IPS-15b (cell line): ENCODE measurements around the gene DDAH2.

Source experiments
- H3K27me3 ChIP-seq: one replicate; pipeline ENCODE4 v1.6.1; 2013; ENCODE audit warnings: low read length; ENCODE audit not compliant: control insufficient read depth, insufficient read depth
- H3K36me3 ChIP-seq: one replicate; pipeline ENCODE4 v1.6.1; 2013; ENCODE audit warnings: low read length; ENCODE audit not compliant: control insufficient read depth, insufficient read depth
- H3K4me1 ChIP-seq: one replicate; pipeline ENCODE4 v1.6.1; 2013; ENCODE audit warnings: mild to moderate bottlenecking, low read length; ENCODE audit not compliant: control insufficient read depth, insufficient read depth
- H3K4me3 ChIP-seq: one replicate; pipeline ENCODE4 v1.5.1; 2013; ENCODE audit warnings: low read depth, low read length
- H3K9ac ChIP-seq: one replicate; pipeline ENCODE4 v1.6.1; 2013; ENCODE audit warnings: low read depth, mild to moderate bottlenecking, low read length
- H3K9me3 ChIP-seq: one replicate; pipeline ENCODE4 v1.6.1; 2013; ENCODE audit warnings: mild to moderate bottlenecking, low read length; ENCODE audit not compliant: control insufficient read depth, insufficient read depth

DDAH2 gene

GRCh38 chr6:31728767-31729514, at the start of gene DDAH2:
Gene DDAH2, minus strand, starts transcription at chr6:31729299. Its CDS starts 138 bp downstream, at chr6:31729161.
- Histone ChIP-seq H3K4me1 (no peaks in the 10 kb centered on the region), H3K9me3 (no peaks in the 10 kb centered on the region), H3K4me3 (peak within 1 kb of the TSS; percentile 93), H3K36me3 (peaks cover 16% of the 10 kb centered on the region), H3K9ac (peak within 1 kb of the TSS; percentile 26), H3K27me3 (no peaks in the 10 kb centered on the region)

- Histone ChIP-seq H3K9ac (no peak overlapping the region), H3K36me3 (peaks cover 48% of the 10 kb centered on the region)
Measured at GRCh38 chr6:31778193-31778592, 49.1 kb upstream of the DDAH2 start.

GRCh38 chr6:31777667-31778050, 48.6 kb upstream of the DDAH2 start:
- Histone ChIP-seq H3K9ac (no peak overlapping the region), H3K36me3 (peaks cover 43% of the 10 kb centered on the region), H3K4me1 (no peaks in the 10 kb centered on the region), H3K27me3 (no peaks in the 10 kb centered on the region), H3K9me3 (no peaks in the 10 kb centered on the region), H3K4me3 (no peak overlapping the region)

More at GRCh38 chr6:31778193-31778592, 49.1 kb upstream of the DDAH2 start:
- Histone ChIP-seq H3K9me3 (no peaks in the 10 kb centered on the region), H3K4me1 (no peaks in the 10 kb centered on the region), H3K27me3 (no peaks in the 10 kb centered on the region), H3K4me3 (no peak overlapping the region)

GRCh38 chr6:31776989-31777666, 48.0 kb upstream of the DDAH2 start, which contains the start of gene VWA7:
Gene VWA7, minus strand, starts transcription at chr6:31777328. Its CDS starts 549 bp downstream, at chr6:31776779.
- Histone ChIP-seq H3K4me1 (no peaks in the 10 kb centered on the region), H3K9me3 (no peaks in the 10 kb centered on the region), H3K4me3 (no peak within 1 kb of the TSS), H3K27me3 (no peaks in the 10 kb centered on the region), H3K9ac (no peak within 1 kb of the TSS), H3K36me3 (peaks cover 38% of the 10 kb centered on the region)

- H3K9ac ChIP-seq = no peak overlapping the region
- no peak overlapping the region for H3K4me3 ChIP-seq
- H3K9me3 ChIP-seq = no peaks in the 10 kb centered on the region
- H3K27me3 ChIP-seq = no peaks in the 10 kb centered on the region
- no peaks in the 10 kb centered on the region for H3K4me1 ChIP-seq
- H3K36me3 ChIP-seq = peaks cover 33% of the 10 kb centered on the region
Measured at GRCh38 chr6:31776485-31776988, 47.4 kb upstream of the DDAH2 start.

- Histone ChIP-seq H3K9me3 (no peaks in the 10 kb centered on the region), H3K9ac (no peak overlapping the region), H3K27me3 (no peaks in the 10 kb centered on the region), H3K4me3 (no peak overlapping the region), H3K4me1 (no peaks in the 10 kb centered on the region), H3K36me3 (peaks cover 26% of the 10 kb centered on the region)
Measured at GRCh38 chr6:31775633-31776484, 46.8 kb upstream of the DDAH2 start.

GRCh38 chr6:31775184-31775583, 46.1 kb upstream of the DDAH2 start:
- Histone ChIP-seq H3K9me3 (no peaks in the 10 kb centered on the region), H3K4me1 (no peaks in the 10 kb centered on the region)

GRCh38 chr6:31771992-31772358, 42.9 kb upstream of the DDAH2 start:
- Histone ChIP-seq H3K4me3 (no peak overlapping the region), H3K9me3 (no peaks in the 10 kb centered on the region), H3K9ac (no peak overlapping the region), H3K36me3 (no peaks in the 10 kb centered on the region), H3K4me1 (no peaks in the 10 kb centered on the region), H3K27me3 (no peaks in the 10 kb centered on the region)

More at GRCh38 chr6:31775184-31775583, 46.1 kb upstream of the DDAH2 start:
- Histone ChIP-seq H3K4me3 (no peak overlapping the region), H3K9ac (no peak overlapping the region), H3K27me3 (no peaks in the 10 kb centered on the region), H3K36me3 (peaks cover 20% of the 10 kb centered on the region)

GRCh38 chr6:31770860-31771259, 41.8 kb upstream of the DDAH2 start:
- Histone ChIP-seq H3K36me3 (no peaks in the 10 kb centered on the region), H3K4me3 (no peak overlapping the region), H3K9me3 (no peaks in the 10 kb centered on the region), H3K4me1 (no peaks in the 10 kb centered on the region), H3K27me3 (no peaks in the 10 kb centered on the region), H3K9ac (no peak overlapping the region)

- no peak overlapping the region for H3K4me3 ChIP-seq
- H3K4me1 ChIP-seq = no peaks in the 10 kb centered on the region
- no peaks in the 10 kb centered on the region for H3K27me3 ChIP-seq
- no peak overlapping the region for H3K9ac ChIP-seq
- H3K36me3 ChIP-seq = no peaks in the 10 kb centered on the region
- no peaks in the 10 kb centered on the region for H3K9me3 ChIP-seq
Measured at GRCh38 chr6:31769684-31770371, 40.7 kb upstream of the DDAH2 start.
